BLaER1 treated with 17β-estradiol and CSF1 and Interleukin-3, amounts not matched to agents 10 nM and 100 nM (cell line): Measurements from ENCODE around the gene LRRC71.
A peak's percentile ranks its signal among the peaks of the same experiment; 100 is the strongest.

Experiments
- H3K27ac ChIP-seq, 11 experiments: shearing (Covaris generic); formaldehyde crosslinking; 2 replicates each; pipeline ENCODE4 v1.8.1; 2022
- H3K27me3 ChIP-seq, 11 experiments: shearing (Covaris generic); formaldehyde crosslinking; 2 replicates each; pipeline ENCODE4 v1.8.1; 2022
- H3K36me3 ChIP-seq, 11 experiments: shearing (Covaris generic); formaldehyde crosslinking; 2 replicates each; pipeline ENCODE4 v1.8.1; 2022
- H3K4me1 ChIP-seq, 10 experiments: shearing (Covaris generic); formaldehyde crosslinking; 2 replicates each; pipeline ENCODE4 v1.8.1; 2022
- H3K4me2 ChIP-seq, 11 experiments: shearing (Covaris generic); formaldehyde crosslinking; 2 replicates each; pipeline ENCODE4 v1.8.1; 2022
- H3K4me3 ChIP-seq, 10 experiments: shearing (Covaris generic); formaldehyde crosslinking; 2 replicates each; pipeline ENCODE4 v1.8.1; 2022
- H3K9ac ChIP-seq, 11 experiments: shearing (Covaris generic); formaldehyde crosslinking; 2 replicates each; pipeline ENCODE4 v1.8.1; 2022
- H3K9me3 ChIP-seq, 11 experiments: shearing (Covaris generic); formaldehyde crosslinking; replicated peaks in 1 of 11; 2 replicates each; pipeline ENCODE4 v1.8.1; 2022
- H4K20me1 ChIP-seq, 11 experiments: shearing (Covaris generic); formaldehyde crosslinking; 2 replicates each; pipeline ENCODE4 v1.8.1; 2022
- Cebpa-rat ChIP-seq, 11 experiments: shearing (Covaris generic); IDR thresholded peaks; 2 replicates each; pipeline ENCODE4 v1.8.1; 2022

The LRRC71 gene

GRCh38 chr1:156947818-156948525, 27.5 kb downstream of the LRRC71 start:
- Histone ChIP-seq H3K36me3 (peaks cover 99 to 100% (median 100%) of the 10 kb centered on the region in 11 experiments), H3K4me3 (no peak overlapping the region), H3K27ac (no peak overlapping the region), H3K9ac (no peak overlapping the region), H4K20me1 (peaks cover 0 to 92% (median 6%) of the 10 kb centered on the region in 11 experiments; a peak in 8 of 22 replicates), H3K4me1 (peaks cover 0 to 7% (median 0%) of the 10 kb centered on the region in 10 experiments; a peak in 1 of 20 replicates), H3K9me3 (no peaks in the 10 kb centered on the region), H3K27me3 (no peaks in the 10 kb centered on the region), H3K4me2 (no peak overlapping the region)
- TF ChIP-seq Cebpa-rat (IDR thresholded peaks at IDR 0.05), result no peak

DNA sequence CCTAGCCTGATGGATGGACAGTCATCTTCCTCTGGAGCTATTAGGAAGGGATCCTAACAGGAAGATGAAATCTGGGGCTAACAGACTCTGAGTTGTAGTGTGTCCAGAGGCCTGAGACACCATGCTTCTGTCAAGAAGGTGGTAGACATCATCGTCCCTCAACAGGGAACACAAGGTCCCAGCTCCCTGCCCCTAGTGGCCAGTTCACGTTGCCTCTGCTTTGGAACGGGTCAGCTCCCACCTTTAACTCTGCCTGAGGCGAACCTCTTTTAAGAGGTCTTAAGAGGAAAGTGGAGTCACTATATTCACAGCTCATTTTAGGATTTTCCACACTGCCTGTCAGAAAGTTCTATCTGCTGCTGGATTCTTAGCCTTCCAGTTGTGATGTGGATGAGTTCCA, 28.3 kb downstream of the LRRC71 start:
- H3K36me3 ChIP-seq, result peaks cover 98 to 100% (median 100%) of the 10 kb centered on the region in 11 experiments
- no peak overlapping the region for H3K4me3 ChIP-seq
- H3K9ac ChIP-seq, result no peak overlapping the region
- H3K4me1 ChIP-seq, result peaks cover 0 to 7% (median 0%) of the 10 kb centered on the region in 10 experiments; a peak in 1 of 20 replicates
- no peaks in the 10 kb centered on the region for H3K27me3 ChIP-seq
- no peak for TF ChIP-seq Cebpa-rat (IDR thresholded peaks at IDR 0.05)
- H3K4me2 ChIP-seq, result no peak overlapping the region
- H3K9me3 ChIP-seq, result no peaks in the 10 kb centered on the region
- no peak overlapping the region for H3K27ac ChIP-seq
- peaks cover 0 to 90% (median 6%) of the 10 kb centered on the region in 11 experiments; a peak in 8 of 22 replicates for H4K20me1 ChIP-seq

DNA sequence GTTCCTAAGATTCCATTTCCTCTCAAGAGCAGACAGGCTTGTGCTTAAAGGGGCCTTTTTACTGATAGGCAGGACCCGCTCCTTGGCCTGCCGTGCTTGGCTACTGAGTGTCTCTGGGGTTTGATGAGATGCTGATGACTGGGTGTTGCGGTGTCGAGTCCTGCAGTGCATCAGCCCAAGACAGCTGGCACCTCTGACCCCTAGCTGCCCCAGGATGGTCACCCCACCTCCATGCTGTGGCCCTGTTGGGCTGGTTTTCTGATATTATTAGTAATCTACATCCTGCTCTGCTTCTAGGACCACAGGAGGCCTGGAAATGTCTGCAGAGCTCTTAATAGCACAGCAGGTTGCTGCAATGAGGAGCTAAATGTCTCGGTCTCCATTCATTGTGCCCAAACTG, 28.7 kb downstream of the LRRC71 start:
- peaks cover 0 to 90% (median 6%) of the 10 kb centered on the region in 11 experiments; a peak in 8 of 22 replicates for H4K20me1 ChIP-seq
- H3K4me2 ChIP-seq, result no peak overlapping the region
- no peak overlapping the region for H3K9ac ChIP-seq
- no peak for TF ChIP-seq Cebpa-rat (IDR thresholded peaks at IDR 0.05)
- no peak overlapping the region for H3K27ac ChIP-seq
- peaks cover 0 to 7% (median 0%) of the 10 kb centered on the region in 10 experiments; a peak in 1 of 20 replicates for H3K4me1 ChIP-seq
- peaks cover 98 to 100% (median 100%) of the 10 kb centered on the region in 11 experiments for H3K36me3 ChIP-seq
- H3K27me3 ChIP-seq, result no peaks in the 10 kb centered on the region
- H3K4me3 ChIP-seq, result no peak overlapping the region
- H3K9me3 ChIP-seq, result no peaks in the 10 kb centered on the region

DNA sequence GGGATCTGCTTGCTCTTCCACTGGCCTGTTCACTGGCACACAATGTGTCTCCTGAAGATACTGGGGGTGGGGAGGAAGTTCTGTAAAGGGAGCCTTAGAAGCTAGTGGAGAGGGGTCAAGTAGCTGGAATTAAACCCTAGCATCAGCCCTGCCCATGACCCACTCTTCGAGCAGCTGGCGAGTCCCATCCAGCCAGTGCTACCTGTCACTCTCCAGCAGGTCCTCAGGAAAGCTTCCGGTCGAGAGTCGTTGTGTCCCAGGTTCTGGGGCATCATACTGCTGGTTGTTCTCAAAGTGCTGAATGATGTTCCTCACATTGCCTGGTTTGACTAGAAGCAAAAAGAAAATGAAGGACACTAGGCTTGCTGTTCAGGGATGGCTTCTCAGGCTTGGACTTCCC, 30.9 kb downstream of the LRRC71 start:
- peaks cover 0 to 7% (median 0%) of the 10 kb centered on the region in 10 experiments; a peak in 1 of 20 replicates for H3K4me1 ChIP-seq
- H3K4me3 ChIP-seq, result no peak overlapping the region
- H3K9ac ChIP-seq, result no peak overlapping the region
- TF ChIP-seq Cebpa-rat (IDR thresholded peaks at IDR 0.05), result no peak
- no peaks in the 10 kb centered on the region for H3K9me3 ChIP-seq
- H4K20me1 ChIP-seq, result peaks cover 0 to 90% (median 0%) of the 10 kb centered on the region in 11 experiments; a peak in 7 of 22 replicates
- peaks cover 98 to 100% (median 100%) of the 10 kb centered on the region in 11 experiments for H3K36me3 ChIP-seq
- no peak overlapping the region for H3K27ac ChIP-seq
- H3K27me3 ChIP-seq, result no peaks in the 10 kb centered on the region
- no peak overlapping the region for H3K4me2 ChIP-seq

- Histone ChIP-seq H3K27ac (no peak overlapping the region), H3K4me1 (peaks cover 0 to 7% (median 1%) of the 10 kb centered on the region in 10 experiments; a peak in 7 of 20 replicates), H3K9me3 (no peaks in the 10 kb centered on the region), H3K4me2 (no peak overlapping the region), H3K4me3 (no peak overlapping the region), H3K9ac (no peak overlapping the region), H3K27me3 (no peaks in the 10 kb centered on the region), H4K20me1 (peaks cover 0 to 91% (median 4%) of the 10 kb centered on the region in 11 experiments; a peak in 10 of 22 replicates), H3K36me3 (peaks cover 98 to 100% (median 100%) of the 10 kb centered on the region in 11 experiments)
- TF ChIP-seq Cebpa-rat (IDR thresholded peaks at IDR 0.05), result no peak
Measured at GRCh38 chr1:156953571-156953970, 33.1 kb downstream of the LRRC71 start.

GRCh38 chr1:156956333-156956732, 35.9 kb downstream of the LRRC71 start:
- Histone ChIP-seq H3K4me1 (peaks cover 15 to 34% (median 25%) of the 10 kb centered on the region in 10 experiments), H3K4me3 (no peak overlapping the region), H3K27me3 (no peaks in the 10 kb centered on the region), H3K36me3 (peaks cover 90 to 100% (median 97%) of the 10 kb centered on the region in 11 experiments), H3K4me2 (no peak overlapping the region), H3K9me3 (no peaks in the 10 kb centered on the region), H3K27ac (no peak overlapping the region), H4K20me1 (peaks cover 0 to 93% (median 23%) of the 10 kb centered on the region in 11 experiments; a peak in 15 of 22 replicates), H3K9ac (no peak overlapping the region)
- TF ChIP-seq Cebpa-rat (IDR thresholded peaks at IDR 0.05), result no peak

DNA sequence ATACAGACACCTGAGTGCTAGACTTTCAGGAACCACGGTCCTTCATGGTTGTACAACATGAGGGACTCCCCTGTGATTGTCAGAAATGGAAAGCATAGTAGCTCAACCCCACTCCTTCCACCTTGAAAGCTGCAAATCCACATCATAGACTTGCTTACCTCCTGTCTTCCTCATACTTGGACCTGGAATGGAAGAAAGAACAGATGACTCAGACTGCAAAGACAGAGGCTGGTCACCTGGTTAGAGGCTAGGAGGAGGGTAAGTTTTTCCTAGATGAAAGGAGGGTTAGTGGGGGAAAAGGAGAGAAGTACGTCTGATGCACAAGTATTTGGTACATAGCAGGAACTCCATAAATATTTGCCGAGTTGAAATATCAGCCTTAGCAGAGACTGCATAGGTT, 37.2 kb downstream of the LRRC71 start:
- Histone ChIP-seq H4K20me1 (peaks cover 0 to 86% (median 24%) of the 10 kb centered on the region in 11 experiments; a peak in 15 of 22 replicates), H3K27me3 (no peaks in the 10 kb centered on the region), H3K4me1 (peaks cover 22 to 47% (median 38%) of the 10 kb centered on the region in 10 experiments), H3K9me3 (no peaks in the 10 kb centered on the region), H3K9ac (no peak overlapping the region), H3K27ac (no peak overlapping the region), H3K4me2 (no peak overlapping the region), H3K4me3 (no peak overlapping the region), H3K36me3 (peaks cover 79 to 90% (median 87%) of the 10 kb centered on the region in 11 experiments)
- no peak for TF ChIP-seq Cebpa-rat (IDR thresholded peaks at IDR 0.05)

DNA sequence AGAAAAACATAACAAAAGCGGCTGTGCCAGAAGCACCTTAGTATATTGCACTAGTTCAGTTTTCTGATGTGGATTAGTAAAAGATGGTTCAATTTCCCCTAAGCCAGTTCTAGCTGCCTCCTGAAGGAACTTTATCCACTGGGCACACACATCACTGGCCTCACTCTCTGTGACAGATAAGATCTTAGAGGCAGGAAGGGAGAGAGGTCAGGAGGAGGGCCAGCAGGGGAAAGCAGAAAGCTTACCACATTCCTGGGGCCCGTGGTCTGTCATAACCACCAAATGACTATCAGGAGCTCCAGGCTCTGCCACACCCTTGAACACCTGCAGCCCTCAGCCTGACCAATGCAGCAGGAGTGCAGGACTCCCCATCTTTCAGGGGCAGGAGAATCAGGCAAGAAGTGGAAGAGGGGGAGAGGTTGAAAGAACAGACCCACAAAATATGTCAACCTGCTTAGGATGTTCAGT, 37.8 kb downstream of the LRRC71 start:
- no peaks in the 10 kb centered on the region for H3K27me3 ChIP-seq
- 0 out of 22 replicates have a peak overlapping the region, but pooled peaks of 1 of the 11 experiments have one; percentile 4 for H3K9ac ChIP-seq
- TF ChIP-seq Cebpa-rat (IDR thresholded peaks at IDR 0.05), result no peak
- H3K4me3 ChIP-seq, result no peak overlapping the region
- no peak overlapping the region for H3K27ac ChIP-seq
- peak overlapping the region in 2 of 11 experiments; percentile 83 to 97; a peak in 1 of 22 replicates for H3K4me2 ChIP-seq
- peaks cover 22 to 53% (median 45%) of the 10 kb centered on the region in 10 experiments for H3K4me1 ChIP-seq
- H3K36me3 ChIP-seq, result peaks cover 72 to 84% (median 81%) of the 10 kb centered on the region in 11 experiments
- H4K20me1 ChIP-seq, result peaks cover 0 to 79% (median 24%) of the 10 kb centered on the region in 11 experiments; a peak in 15 of 22 replicates
- no peaks in the 10 kb centered on the region for H3K9me3 ChIP-seq

GRCh38 chr1:156959414-156959813, 39.0 kb downstream of the LRRC71 start:
- TF ChIP-seq Cebpa-rat (IDR thresholded peaks at IDR 0.05), result no peak
- no peak overlapping the region; a peak in 1 of 20 replicates for H3K4me3 ChIP-seq
- peaks cover 0 to 72% (median 24%) of the 10 kb centered on the region in 11 experiments; a peak in 15 of 22 replicates for H4K20me1 ChIP-seq
- peak overlapping the region in 7 of 11 experiments; percentile 28 to 98 (median 97); a peak in 13 of 22 replicates for H3K4me2 ChIP-seq
- H3K36me3 ChIP-seq, result peaks cover 63 to 72% (median 70%) of the 10 kb centered on the region in 11 experiments
- H3K9me3 ChIP-seq, result no peaks in the 10 kb centered on the region
- peaks cover 28 to 65% (median 53%) of the 10 kb centered on the region in 10 experiments for H3K4me1 ChIP-seq
- no peaks in the 10 kb centered on the region for H3K27me3 ChIP-seq
- peak overlapping the region in 4 of 11 experiments; percentile 6 to 28 (median 16); a peak in 5 of 22 replicates for H3K9ac ChIP-seq
- no peak overlapping the region; a peak in 1 of 22 replicates for H3K27ac ChIP-seq
